ENCODE data around the gene MANBA.
A peak's percentile ranks its signal among the peaks of the same experiment; 100 is the strongest.
"Not testable (repeated sequence)": the region's sequence is repeated elsewhere in the genome, so short reads cannot be mapped to it uniquely, and the experiment has no call there.

The MANBA gene

DNA sequence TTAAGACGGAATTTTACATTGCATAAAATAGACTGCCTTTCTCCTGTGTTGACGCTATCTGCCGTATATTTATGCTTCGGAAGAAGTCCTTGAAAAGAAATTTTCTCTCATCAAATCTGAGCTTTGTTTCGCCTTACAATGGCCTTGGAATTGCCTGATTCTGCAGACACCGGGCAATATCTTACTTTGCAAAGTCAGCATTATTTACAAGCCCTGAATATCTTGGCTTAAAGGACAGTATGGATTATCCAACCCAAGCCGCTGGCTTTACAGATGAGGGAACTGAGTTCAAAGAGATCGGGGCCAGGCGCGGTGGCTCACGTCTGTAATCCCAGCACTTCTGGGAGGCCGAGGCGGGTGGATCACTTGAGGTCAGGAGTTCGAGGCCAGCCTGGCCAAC lies 1.1 kb upstream of the MANBA start:
- DNase-seq (ENCODE audit: low read depth), result no peak

DNA sequence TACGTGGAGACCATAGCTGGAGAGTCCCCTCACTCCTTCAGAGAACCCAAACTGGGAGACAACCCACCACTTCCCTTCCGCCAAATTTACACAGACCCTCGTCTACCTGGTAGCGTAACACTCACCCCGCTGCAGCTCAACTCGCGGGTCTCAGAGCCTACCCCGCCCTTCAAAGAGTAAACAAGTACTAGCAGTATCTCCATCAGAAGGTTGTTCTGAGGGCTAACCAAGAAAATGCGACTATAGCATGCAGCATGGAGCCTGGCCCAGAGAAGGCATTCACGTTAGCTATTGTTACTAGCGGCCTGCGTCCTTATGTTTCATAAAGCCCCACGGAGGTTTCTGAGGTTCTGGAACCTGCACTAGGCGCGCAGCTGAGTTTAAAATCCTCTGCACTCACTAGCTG lies 531 bp upstream of the MANBA start:
- DNase-seq (ENCODE audit: low read depth), result no peak

DNA sequence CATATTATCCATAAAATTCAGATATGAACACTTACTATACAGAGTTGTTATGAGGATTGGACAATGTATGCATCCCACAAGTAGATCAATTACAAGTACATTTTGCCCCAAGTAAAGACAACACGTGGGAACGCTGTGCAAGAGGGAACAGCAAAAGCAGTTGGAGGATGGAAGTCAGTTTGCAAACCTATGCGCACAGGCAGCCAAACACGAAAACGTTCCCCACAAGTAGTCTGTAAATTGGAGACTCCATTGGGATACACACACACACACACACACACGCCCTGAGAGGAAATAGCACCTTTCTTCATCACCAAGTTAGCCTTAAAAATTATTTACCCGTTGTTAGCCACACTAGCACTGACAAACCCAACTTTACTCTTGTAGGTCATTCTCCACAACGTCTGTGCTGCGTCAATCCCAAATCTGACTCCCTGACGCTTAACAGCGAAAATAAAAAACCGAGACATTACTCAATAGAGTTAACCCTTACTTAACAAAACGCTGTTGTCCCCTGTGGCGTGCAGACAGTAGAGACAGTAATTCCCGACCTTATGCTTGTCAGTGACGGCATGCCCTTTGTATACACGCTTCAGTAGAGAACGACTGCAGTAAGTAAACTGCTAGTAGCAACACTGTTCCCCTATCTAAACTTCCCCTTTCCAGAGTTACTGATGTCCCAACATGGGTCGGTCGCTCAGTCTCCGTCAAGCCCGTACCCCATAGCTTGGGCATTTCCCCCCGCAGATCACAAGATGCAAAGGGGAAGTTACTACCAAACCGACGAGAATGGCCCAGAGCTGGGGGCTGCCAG lies 730 bp downstream of the MANBA start:
- DNase-seq (ENCODE audit: low read depth), result peak; percentile 11

DNA sequence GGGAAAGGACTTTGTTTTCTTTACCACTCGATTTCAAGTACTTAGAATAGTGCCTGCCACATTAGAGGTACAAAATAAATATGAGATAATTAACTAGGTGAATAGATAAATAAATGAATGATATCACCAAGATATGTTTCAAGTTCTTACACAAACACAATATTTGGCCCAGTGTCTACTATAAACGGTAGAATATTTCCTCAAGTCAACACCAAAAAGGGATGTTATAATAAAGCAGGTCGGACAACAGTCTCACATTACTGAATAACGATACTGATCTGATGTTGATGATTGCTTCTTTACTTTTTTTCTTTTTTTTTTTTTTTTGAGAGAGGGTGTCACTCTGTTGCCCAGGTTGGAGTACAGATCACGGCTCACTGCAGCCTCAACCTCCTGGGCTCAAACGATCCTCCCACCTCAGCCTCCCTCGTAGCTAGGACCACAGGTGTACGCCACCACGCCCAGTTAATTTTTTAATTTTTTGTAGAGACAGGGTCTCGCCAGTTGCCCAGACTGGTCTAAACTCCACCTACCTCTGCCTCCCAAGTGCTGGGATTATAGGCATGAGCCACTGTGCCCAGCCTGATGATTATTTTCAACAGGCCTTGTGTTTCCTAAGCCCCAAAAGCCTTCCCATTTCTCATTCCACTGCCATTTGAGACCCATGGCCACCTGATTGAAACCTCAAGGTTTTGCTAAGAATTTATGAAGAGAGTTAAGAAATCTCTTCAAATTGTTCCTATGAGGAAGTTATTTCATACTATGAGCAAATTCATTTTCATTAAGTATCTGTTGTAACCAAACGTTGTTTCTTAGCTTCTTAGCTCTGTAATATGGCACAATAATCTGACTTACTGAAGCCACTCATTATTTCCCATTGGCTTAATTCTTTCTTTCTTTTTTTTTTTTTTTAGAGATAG lies 2.3 kb downstream of the MANBA start:
- no peak for DNase-seq (ENCODE audit: low read depth)

DNA sequence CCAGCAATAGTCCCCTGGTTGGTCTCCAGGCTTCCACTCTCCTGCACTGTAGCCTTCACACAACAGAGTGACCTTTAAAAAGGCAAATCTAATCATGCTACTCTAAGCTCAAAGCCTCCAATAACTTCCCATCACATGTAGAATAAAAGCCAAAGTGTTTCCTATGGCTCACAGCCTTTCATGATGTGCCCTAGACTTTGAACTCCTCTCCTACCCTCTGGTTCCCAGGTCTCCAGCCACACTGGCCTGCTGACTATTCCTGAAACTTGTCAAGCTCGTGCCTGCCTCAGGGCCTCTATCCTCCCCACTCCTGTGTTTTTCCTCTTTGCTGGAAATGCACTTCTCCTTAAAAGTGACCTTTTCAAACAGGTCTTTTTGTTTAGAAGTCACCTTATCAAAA lies 3.1 kb downstream of the MANBA start:
- no peak for DNase-seq (ENCODE audit: low read depth)

DNA sequence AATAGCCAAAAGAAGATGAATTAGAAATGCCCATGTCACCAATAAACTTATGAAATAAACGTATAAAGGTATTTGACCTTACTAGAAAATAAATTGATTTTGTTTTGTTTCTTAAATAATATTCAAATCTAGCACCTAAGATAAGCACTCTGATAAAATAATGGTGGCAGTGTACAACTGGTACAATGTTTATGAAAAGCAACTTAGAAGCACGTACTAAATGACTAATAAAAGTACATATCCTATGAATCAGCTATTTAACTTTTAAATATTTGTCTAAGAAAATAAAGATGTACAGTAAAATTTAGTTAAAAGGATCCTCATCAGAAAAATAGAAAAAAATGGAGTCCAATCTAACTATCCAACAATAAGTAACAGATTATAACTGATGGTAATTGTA lies 6.7 kb downstream of the MANBA start:
- no peak for DNase-seq (ENCODE audit: low read depth)

DNA sequence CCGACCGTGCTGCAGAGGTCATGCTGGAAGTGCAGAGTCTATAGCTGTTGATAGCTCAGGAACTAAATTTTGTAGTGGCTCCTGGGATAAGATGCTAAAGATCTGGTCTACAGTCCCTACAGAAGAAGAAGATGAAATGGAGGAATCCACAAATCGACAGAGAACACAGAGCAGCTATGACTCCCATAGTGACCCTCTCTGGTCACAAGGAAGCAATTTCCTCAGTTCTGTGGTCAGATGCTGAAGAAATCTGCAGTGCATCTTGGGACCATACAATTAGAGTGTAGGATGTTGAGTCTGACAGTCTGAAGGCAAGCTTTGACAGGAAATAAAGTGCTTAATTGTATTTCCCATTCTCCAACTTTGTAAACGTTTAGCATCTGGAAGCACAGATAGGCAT lies 8.8 kb downstream of the MANBA start:
- no peak for DNase-seq (ENCODE audit: low read depth)

DNA sequence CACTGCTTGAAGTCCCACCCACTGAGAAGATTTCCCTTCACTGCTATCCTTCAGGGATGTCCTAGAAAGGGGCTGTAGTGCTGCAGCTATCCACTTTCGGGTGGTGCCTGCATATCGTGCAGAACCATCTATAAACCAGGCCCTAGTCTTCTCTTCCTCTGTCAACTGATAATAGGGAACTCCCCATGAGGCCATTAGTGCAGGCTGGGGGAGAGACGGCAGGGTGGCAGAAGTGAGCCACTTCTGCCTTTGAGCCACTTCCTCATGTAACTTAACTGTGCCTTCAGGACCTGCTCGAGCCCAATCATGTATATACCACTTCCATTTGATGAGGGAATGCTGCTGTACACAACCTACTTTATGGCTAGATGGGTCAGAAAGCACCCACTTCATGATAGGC lies 17.4 kb downstream of the MANBA start:
- DNase-seq (ENCODE audit: low read depth), result not testable (repeated sequence)

DNA sequence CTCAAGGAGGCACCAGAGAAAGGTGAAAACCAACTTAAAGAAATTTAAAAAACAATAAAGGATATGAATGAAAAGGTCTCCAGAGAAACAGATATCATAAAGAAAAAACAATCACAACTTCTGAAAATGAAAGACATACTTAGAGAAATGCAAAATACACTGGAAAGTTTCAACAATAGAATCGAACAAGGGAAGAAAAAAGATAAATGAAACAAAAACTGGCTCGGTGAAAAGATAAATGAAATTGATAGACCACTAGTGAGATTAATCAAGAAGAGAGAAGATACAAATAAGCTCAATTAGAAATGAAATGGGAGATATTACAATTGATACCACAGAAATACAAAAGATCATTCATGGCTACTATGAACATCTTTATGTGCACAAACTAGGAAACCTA lies 22.0 kb downstream of the MANBA start:
- DNase-seq (ENCODE audit: low read depth), result not testable (repeated sequence)

DNA sequence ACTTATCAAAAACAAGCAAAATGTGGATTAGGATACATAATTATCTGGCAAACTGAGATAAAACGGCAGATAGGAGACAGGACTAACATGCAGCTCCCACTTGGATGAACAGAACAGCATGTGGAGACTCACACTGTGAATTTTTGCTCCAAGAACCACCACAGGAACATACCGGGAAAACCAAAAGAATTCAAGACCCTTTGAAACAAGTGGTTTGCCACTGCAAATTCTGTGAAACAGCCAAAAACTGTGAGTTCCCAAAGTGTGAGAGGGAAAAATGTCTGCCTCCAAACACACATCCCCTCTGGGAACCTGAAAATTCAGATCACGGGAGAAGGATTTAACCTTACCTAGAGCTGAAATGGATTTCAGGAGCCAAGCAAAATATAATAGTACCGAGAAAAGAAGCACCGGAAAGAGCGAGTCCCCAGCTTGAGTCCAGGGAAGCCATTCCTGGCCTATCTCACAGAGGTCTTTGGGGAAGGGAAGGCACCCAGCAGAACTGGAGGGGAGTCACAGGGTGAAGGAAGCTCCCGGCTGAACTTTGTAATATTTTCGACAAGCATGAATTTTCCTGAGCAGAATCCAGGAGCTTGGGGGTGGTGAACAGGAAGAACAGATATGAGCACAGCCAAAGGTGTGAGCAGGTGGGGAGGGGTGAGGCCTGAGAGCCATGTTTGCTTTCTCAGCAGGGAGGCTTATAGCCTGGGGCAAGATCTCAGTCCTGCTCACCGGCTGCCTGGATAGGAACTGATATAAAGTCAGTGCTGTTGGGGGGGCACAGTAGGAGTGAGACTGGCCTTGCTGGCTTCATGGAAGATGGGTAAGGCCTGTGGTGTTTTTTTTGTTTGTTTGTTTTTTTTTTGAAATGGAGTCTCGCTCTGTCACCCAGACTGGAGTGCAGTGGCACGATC lies 23.9 kb downstream of the MANBA start:
- no peak for DNase-seq (ENCODE audit: low read depth)

DNA sequence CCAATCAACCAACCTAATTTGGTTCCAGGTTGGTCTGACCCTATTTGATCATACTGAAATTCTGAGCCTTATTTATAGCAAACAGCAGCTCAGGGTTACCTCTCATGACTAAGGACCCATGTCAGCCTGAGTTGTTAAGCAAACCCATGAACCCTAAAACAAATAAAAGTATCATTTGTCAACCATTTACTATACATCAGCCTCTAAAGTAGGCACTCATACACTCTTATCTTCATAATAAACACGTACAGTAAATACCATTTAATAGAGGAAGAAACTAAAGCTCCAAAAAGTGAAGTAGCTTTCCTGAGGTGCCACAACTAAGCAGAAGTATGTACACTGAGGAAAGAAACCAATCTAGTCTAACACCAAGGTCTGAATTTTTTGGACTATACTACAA lies 25.2 kb downstream of the MANBA start:
- no peak for DNase-seq (ENCODE audit: low read depth)

DNA sequence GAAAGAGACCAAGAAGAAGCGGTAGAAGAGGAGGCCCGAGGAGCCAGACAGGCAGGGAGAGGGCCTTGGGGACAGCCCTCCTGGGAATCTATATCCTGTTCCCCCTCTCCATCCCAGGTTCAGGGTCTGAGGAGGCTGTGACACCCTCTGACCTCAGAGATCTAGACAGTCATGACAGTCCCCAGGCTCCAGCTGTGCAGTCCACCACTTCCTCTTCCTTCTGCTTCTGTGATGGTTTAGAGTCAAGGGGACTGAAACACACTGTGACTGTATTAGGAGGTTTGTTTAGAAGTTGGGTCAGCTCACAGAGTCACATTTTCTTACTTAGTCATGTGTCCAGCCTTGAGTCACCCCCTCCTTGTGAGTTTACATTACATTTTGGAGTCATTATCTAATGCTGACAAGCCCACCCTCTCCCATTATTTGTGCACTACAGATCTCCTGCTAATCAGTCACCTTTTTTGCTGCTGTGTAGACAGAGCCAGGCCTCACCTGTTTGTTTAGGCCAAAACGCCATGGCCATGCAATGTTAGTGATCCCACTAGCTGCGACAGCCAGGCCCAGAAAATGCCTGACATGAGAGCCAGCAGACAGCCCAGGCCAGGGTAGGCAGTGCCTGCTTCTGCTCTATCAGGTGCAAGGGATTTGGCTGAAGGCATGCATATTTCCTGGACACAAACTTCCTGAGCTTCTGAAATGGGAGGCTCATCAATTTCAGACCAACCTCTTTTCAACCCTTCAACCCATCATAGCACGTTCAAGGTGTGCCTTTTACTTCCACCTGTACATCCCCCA lies 26.0 kb downstream of the MANBA start:
- DNase-seq (ENCODE audit: low read depth), result no peak

DNA sequence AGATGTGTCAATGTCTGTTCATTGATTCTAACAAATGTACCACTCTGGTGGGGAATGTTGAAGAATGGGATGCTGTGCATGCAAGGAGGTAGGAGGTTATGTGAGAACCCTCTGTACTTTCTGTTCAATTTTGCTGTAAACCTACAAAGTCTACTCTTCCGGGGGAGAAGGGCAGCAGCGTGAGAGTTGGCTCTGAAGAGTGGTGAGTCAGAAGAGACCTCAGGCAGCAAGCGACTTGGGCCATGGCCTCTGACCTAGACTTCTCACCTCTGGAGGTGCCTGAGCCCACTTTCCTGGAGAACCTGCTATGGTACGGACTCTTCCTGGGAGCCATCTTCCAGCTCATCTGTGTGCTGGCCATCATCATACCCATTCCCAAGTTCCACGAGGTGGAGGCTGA lies 26.7 kb downstream of the MANBA start:
- no peak for DNase-seq (ENCODE audit: low read depth)

DNA sequence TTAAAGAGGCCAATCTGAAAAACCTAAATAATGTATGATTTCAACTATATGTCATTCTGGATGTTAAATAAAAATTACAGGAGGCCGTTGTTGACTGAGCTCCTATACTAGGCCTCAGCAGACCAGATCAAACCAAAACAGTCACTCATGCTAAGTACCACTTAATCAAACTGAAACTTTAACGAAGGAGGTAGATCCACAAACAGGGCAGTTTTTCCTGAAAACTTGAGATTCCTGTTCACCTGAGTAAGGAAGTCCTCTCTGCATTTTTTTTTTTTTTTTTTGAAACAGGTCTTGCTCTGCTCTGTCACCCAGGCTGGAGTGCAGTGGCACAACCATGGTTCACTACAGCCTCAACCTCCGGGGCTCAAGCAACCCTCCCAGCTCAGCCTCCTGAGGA lies 27.7 kb downstream of the MANBA start:
- no peak for DNase-seq (ENCODE audit: low read depth)

DNA sequence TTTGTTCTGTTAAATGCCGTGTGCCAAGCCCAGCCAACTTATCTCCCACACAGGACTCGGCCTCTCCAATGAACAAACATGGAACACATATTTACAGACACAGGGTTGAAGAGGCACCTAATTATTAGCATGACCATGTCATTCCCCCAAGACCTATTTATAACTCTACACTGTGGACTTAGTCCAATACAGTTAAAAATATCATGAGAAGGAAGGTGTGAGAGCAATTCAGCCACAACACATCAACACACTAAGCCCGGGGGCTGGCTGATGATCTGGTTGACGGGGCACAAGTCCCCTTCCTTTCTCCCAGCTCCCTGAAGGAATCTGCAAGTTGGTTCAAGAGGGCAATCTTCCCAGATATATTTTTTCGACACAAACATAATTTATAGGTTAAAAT lies 28.1 kb downstream of the MANBA start:
- no peak for DNase-seq (ENCODE audit: low read depth)

DNA sequence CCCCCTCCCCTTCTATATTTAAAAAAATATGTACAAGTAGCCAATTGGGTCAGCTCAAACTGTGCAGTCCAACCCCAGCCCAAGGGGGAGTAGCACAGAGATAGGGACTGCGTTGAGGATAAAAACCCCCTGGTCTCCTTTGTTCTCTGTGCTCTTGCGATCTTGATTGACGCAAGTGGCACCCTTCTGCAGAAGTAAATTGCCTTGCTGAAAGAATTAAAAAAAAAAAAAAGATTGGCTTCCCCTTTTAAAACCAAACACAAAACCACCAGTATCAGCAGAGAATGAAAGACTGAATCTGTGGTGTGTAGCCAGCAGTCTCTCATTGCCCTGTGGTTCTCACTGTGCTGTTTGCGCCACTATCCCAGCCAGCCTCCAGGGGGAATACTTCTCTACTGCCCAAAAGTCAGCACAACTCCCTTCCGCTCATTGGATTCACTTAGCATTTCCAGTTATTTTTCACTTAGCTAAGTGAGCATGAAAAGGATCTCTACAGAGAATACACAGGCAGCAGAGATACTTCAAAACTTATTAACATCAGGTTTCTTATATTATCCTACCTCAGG lies 29.7 kb downstream of the MANBA start:
- DNase-seq (ENCODE audit: low read depth), result no peak

DNA sequence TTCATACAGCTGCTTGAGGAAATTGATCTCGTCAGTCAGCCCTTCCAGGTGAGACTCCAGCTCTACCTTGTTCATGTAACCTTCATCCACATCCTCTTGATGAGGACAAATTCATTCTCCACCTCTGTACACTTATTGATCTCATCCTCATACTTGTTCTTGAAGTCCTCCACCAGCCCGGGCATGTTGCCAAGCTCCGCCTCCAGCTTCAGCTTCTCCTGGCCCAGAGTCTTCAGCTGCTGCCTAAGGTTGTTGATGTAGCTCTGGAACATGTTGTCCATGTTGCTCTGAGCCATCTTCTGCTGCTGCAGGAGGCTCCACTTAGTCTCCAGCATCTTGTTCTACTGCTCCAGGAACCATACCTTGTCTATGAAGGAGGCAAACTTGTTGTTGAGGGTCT lies 31.3 kb downstream of the MANBA start:
- not testable (repeated sequence) for DNase-seq (ENCODE audit: low read depth)

DNA sequence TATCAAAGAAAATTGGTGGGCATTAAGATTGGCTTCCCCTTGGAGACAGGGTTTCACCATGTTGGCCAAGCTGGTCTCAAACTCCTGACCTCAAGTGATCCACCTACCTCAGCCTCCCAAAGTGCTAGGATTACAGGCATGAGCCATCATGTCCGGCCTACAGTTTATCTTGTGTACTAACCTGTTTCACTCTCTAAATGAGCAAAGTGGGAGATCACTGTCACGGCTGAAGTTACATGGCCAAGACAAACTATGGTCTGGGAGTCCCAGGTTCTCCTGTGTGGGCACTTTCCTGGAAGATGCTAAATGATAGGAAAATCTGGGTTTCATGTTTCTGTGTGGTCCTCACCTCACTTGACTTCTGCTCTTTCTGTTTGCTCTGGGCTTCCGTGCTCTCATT lies 33.8 kb downstream of the MANBA start:
- DNase-seq (ENCODE audit: low read depth), result not testable (repeated sequence)

DNA sequence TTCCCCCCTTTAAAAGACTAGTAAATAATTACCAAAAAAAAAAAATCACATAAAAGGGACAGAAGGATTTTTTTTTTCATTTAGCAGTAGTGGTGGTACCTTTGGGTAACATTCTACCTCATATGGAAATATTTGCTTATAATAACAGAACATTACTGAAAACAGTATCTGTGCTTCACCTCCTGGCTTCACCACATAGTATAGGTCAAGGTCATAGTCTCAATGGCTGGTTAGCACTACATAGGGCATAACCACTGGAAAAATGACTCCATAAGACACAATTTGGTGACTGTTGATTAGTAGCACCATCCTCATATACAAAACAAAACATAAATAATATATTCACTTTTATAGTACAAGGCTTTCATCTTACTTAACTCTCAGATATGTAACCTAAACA lies 34.7 kb downstream of the MANBA start:
- no peak for DNase-seq (ENCODE audit: low read depth)

DNA sequence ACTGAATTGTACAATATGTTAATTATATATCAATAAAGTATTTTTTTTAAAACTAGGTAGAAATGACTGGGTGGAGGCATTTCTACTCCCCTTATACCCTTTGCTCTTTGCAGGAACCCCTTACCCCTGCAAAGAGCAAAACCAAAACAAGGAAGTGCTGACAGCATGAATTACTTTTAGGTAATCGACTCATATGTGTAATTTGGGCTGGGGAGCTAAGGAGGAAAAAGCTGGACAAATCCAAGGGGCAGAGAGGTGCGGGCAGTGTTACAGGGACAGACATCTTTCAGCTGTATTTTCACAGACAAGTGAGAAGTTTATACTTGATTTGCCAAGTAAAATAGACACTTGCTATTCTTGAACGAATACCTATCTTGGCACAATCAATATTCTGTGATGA lies 35.5 kb downstream of the MANBA start:
- DNase-seq (ENCODE audit: low read depth), result no peak

DNA sequence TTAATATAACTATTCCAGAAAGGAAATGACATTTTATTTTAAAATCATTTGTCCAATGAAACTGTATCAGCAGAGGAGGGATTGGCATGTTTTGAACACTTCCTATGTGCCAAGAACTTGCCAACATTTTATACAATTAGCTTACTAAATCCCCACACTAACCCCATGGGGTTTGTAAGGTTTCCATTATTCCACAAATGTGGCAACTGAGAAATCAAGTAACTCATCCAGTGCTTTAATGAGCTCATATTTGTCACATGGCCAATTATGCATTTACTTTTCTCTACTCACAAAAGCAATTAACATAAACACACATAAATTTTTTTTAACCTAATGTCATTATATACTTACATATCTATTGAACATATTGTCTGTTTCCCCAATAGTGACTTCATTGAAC lies 37.3 kb downstream of the MANBA start:
- no peak for DNase-seq (ENCODE audit: low read depth)

All from HS-5 (cell line).